Lower leg skin (tissue), 4 donors: ENCODE results near the gene DFFB. TPM values are rescaled to one million over a fixed set of nuclear protein-coding genes. Genes with fewer than 3 reads are reported as not detected.

Experiments used
- DNase-seq, 2 donors: peaks; one replicate each; pipeline ENCODE4 v3.0.0-alpha.2; 2019; ENCODE audit warnings: low spot score in 2 of 2
- H3K4me3 ChIP-seq: fragments of 200-600 bp; sonication (generic); 2 replicates; pipeline ENCODE4 v1.5.1; 2017; ENCODE audit warnings: mild to moderate bottlenecking, low read depth; ENCODE audit not compliant: poor library complexity, severe bottlenecking
- CTCF ChIP-seq, 3 donors: fragments of 450-650 bp; IDR thresholded peaks; one replicate each; pipeline ENCODE4 v1.5.1; 2016; ENCODE audit warnings: antibody characterized with exemption in 3 of 3, mild to moderate bottlenecking in 3 of 3, moderate library complexity in 2 of 3
- POLR2A ChIP-seq, 2 donors: fragments of 450-650 bp; IDR thresholded peaks; one replicate each; pipeline ENCODE4 v1.6.1; 2016 to 2017; ENCODE audit warnings: antibody characterized with exemption in 2 of 2, mild to moderate bottlenecking in 1 of 2, moderate library complexity in 1 of 2
- WGBS, 2 donors: methylation state at CpG; one replicate each; pipeline ENCODE4 v1.1.5; 2018; 5-methylcytosine and 5-hydroxymethylcytosine counted together
- intact Hi-C: fragments of 100-400 bp; cut with DNase I; formaldehyde crosslinking; loops from one replicate; pipeline ENCODE4 v1.15.0; 2023; ENCODE audit warnings: low total_unique reads
- total RNA-seq, 4 donors: library from RNA; depleted of rRNA; stranded (reverse); fragments of >200 nt; gene quantifications; one replicate each; pipeline ENCODE4 v1.1.0, GENCODE V29; 2016

Gene DFFB
- total RNA-seq, 4 donors from 2014 or later, result 3.0 to 10.3 (median 6.8) TPM

- 86% methylated on average over 18 of the region's 18 CpGs for WGBS, 2 donors
- TF ChIP-seq POLR2A (IDR thresholded peaks at IDR 0.05) (no peak), CTCF (IDR thresholded peaks at IDR 0.05) (no peak)
- no peak overlapping the region for H3K4me3 ChIP-seq
- intact Hi-C loops, result no loop called here
- no peak for DNase-seq
Observed at GRCh38 chr1:3865606-3866160, 8.4 kb downstream of the DFFB start.

- intact Hi-C loops, result no loop called here
- WGBS, 2 donors, result 84 to 89% methylated on average over 13 of the region's 13 CpGs
Observed at GRCh38 chr1:3868464-3869006, 11.3 kb downstream of the DFFB start.

GRCh38 chr1:3869751-3870301 is 12.6 kb downstream of the DFFB start:
- TF ChIP-seq POLR2A (IDR thresholded peaks at IDR 0.05) (no peak), CTCF (IDR thresholded peaks at IDR 0.05) (no peak)
- WGBS, 2 donors, result 70 to 90% methylated on average over 9 to 17 of the region's 18 CpGs
- intact Hi-C loops, result no loop called here
- no peak for DNase-seq
- H3K4me3 ChIP-seq, result no peak overlapping the region

More at GRCh38 chr1:3868464-3869006, 11.3 kb downstream of the DFFB start:
- no peak for DNase-seq
- H3K4me3 ChIP-seq, result no peak overlapping the region
- TF ChIP-seq CTCF (IDR thresholded peaks at IDR 0.05), result no peak
- TF ChIP-seq POLR2A (IDR thresholded peaks at IDR 0.05), result no peak

- 89 to 91% methylated on average over 7 of the region's 7 CpGs for WGBS, 2 donors
- no peak overlapping the region for H3K4me3 ChIP-seq
- intact Hi-C loops, result no loop called here
- DNase-seq, result no peak
- no peak for TF ChIP-seq CTCF (IDR thresholded peaks at IDR 0.05)
- TF ChIP-seq POLR2A (IDR thresholded peaks at IDR 0.05), result no peak
Observed at GRCh38 chr1:3871451-3871805, 14.2 kb downstream of the DFFB start.

- no peak for DNase-seq
- no peak overlapping the region for H3K4me3 ChIP-seq
- WGBS, 2 donors, result 87 to 96% methylated on average over 8 of the region's 8 CpGs
- intact Hi-C loops, result no loop called here
- no peak for TF ChIP-seq POLR2A (IDR thresholded peaks at IDR 0.05)
- no peak for TF ChIP-seq CTCF (IDR thresholded peaks at IDR 0.05)
Observed at GRCh38 chr1:3872546-3872945, 15.3 kb downstream of the DFFB start.

GRCh38 chr1:3874736-3875135 is 17.5 kb downstream of the DFFB start:
- 95 to 97% methylated on average over 23 of the region's 23 CpGs for WGBS, 2 donors
- no peak for DNase-seq
- TF ChIP-seq POLR2A (IDR thresholded peaks at IDR 0.05), result no peak
- no peak for TF ChIP-seq CTCF (IDR thresholded peaks at IDR 0.05)
- intact Hi-C loops, result no loop called here
- H3K4me3 ChIP-seq, result no peak overlapping the region
